Colonic mucosa (tissue), 4 donors: Measurements from ENCODE around the gene TMEM141. TPM values are rescaled to one million over a fixed set of nuclear protein-coding genes. Genes with fewer than 3 reads are reported as not detected.

ENCODE experiments used
- DNase-seq: peaks from one replicate; pipeline ENCODE4 v3.0.0-alpha.2; 2020
- H3K27ac ChIP-seq: fragments of 200-600 bp; one replicate; pipeline ENCODE4 v1.8.0; 2021
- H3K27me3 ChIP-seq: fragments of 200-600 bp; one replicate; pipeline ENCODE4 v1.8.0; 2021
- H3K36me3 ChIP-seq: fragments of 200-600 bp; one replicate; pipeline ENCODE4 v1.8.0; 2021
- H3K4me1 ChIP-seq: fragments of 200-600 bp; one replicate; pipeline ENCODE4 v1.8.0; 2021; ENCODE audit warnings: mild to moderate bottlenecking
- H3K4me3 ChIP-seq: fragments of 200-600 bp; one replicate; pipeline ENCODE4 v1.8.0; 2021
- H3K9ac ChIP-seq, 2 donors: one replicate each; pipeline ENCODE4 v1.7.0; 2013; ENCODE audit warnings: control low read depth in 2 of 2, low read depth in 2 of 2, low read length in 2 of 2
- H3K9me3 ChIP-seq: fragments of 200-600 bp; one replicate; pipeline ENCODE4 v1.8.0; 2021
- CTCF ChIP-seq: fragments of 200-600 bp; IDR thresholded peaks from one replicate; pipeline ENCODE4 v1.8.0; 2022; ENCODE audit warnings: antibody characterized with exemption, mild to moderate bottlenecking
- intact Hi-C: fragments of 100-400 bp; cut with DNase I; formaldehyde crosslinking; loops from one replicate; pipeline ENCODE4 v1.14.1; 2022
- total RNA-seq, 2 donors: library from RNA; stranded (reverse); fragmentation: NEBNext Ultra II Directional in 1 of 2; extraction: Animal tissue kit (Norgen Biotek cat#: 25700) in 1 of 2; gene quantifications; one replicate each; pipeline ENCODE4 v1.2.1, GENCODE V29; 2021
- donor health status: healthy.
- donor health status: DM: no; HTN: no; CAD: no.
- donor health status: DM: no; HTN: no; CAD: no.

The TMEM141 gene
- total RNA-seq, 2 donors from 2014 or later, result 236 to 366 TPM

- no peaks in the 10 kb centered on the region for H3K36me3 ChIP-seq
- TF ChIP-seq CTCF, result no peak
Measured at GRCh38 chr9:136814725-136815421, 23.7 kb downstream of the TMEM141 start.

GRCh38 chr9:136815422-136815782, 24.3 kb downstream of the TMEM141 start:
- TF ChIP-seq CTCF, result no peak
- Histone ChIP-seq H3K4me3 (no peak overlapping the region), H3K36me3 (no peaks in the 10 kb centered on the region), H3K4me1 (no peaks in the 10 kb centered on the region), H3K9me3 (no peaks in the 10 kb centered on the region), H3K27me3 (no peaks in the 10 kb centered on the region), H3K9ac (no peak overlapping the region), H3K27ac (no peak overlapping the region)
- DNase-seq, result no peak
- intact Hi-C loops, result no loop called here

More at GRCh38 chr9:136814725-136815421, 23.7 kb downstream of the TMEM141 start:
- Histone ChIP-seq H3K9me3 (no peaks in the 10 kb centered on the region), H3K27me3 (no peaks in the 10 kb centered on the region), H3K4me1 (peaks cover 4% of the 10 kb centered on the region), H3K4me3 (no peak overlapping the region), H3K27ac (no peak overlapping the region), H3K9ac (no peak overlapping the region)
- intact Hi-C loops, result no loop called here
- no peak for DNase-seq

DNA sequence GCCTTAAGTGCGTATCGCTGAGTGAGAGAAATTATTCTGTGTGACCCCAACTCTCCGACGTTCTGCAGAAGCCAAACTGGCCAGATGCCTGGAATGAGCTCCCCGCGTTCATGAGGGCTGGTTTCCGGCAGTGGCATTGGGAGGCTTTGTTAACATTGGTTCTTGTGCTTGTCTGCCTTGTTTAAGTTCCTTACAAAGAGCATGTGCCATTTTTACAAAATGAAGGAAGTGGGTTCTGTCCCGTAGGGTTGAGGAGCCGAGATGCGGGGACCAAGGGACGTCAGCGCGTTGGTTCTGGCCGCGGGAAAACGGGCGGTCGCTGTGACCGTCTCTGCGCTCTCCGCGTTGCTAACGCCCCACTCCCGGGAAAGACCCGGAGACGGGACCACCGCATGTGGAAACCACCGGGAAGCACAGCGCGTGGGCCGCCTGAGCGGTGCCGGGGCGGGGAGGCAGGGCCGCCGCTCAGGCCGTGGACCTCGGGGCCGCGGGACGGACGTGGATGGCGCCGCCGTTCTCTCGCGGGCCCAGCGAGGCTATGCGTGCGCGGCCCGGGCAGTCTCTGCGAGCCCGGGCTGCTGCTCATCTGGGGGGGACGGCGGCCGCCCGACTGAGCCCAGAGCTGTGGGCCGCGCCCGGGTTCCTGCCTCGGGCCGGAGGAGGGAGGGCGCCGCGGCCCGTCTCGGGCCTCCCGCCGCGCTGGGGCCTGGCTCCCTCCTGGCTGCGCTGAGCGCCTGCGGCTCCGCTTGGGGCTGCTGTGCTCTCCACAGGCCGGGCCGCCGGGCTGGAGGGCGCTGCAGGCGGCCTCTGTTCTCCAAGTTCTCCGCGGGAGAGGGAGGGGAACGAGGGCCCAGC, 30.1 kb downstream of the TMEM141 start:
- H3K27me3 ChIP-seq, result no peaks in the 10 kb centered on the region
- no peak overlapping the region for H3K9ac ChIP-seq
- no peak for TF ChIP-seq CTCF
- H3K9me3 ChIP-seq, result no peaks in the 10 kb centered on the region
- no peak for DNase-seq
- H3K36me3 ChIP-seq, result no peaks in the 10 kb centered on the region
- no peaks in the 10 kb centered on the region for H3K4me1 ChIP-seq
- intact Hi-C loops, result no loop called here
- H3K27ac ChIP-seq, result no peak overlapping the region
- H3K4me3 ChIP-seq, result peak overlapping the region; percentile 13

- no peaks in the 10 kb centered on the region for H3K4me1 ChIP-seq
- H3K9me3 ChIP-seq, result no peaks in the 10 kb centered on the region
- no peak overlapping the region for H3K9ac ChIP-seq
- no peak for TF ChIP-seq CTCF
- intact Hi-C loops, result no loop called here
- H3K27ac ChIP-seq, result no peak overlapping the region
- H3K36me3 ChIP-seq, result no peaks in the 10 kb centered on the region
- no peaks in the 10 kb centered on the region for H3K27me3 ChIP-seq
- DNase-seq, result no peak
- H3K4me3 ChIP-seq, result peak overlapping the region; percentile 13
Measured at GRCh38 chr9:136821826-136822544, 30.8 kb downstream of the TMEM141 start.
